HK-2 (cell line): Measurements from ENCODE around the gene FOXD4L1.
"Not testable (repeated sequence)": the region's sequence is repeated elsewhere in the genome, so short reads cannot be mapped to it uniquely, and the experiment has no call there.

Experiments used
- DNase-seq: peaks from one replicate; pipeline ENCODE4 v3.0.0-alpha.2; 2018; ENCODE audit not compliant: unreplicated experiment

FOXD4L1 gene

DNA sequence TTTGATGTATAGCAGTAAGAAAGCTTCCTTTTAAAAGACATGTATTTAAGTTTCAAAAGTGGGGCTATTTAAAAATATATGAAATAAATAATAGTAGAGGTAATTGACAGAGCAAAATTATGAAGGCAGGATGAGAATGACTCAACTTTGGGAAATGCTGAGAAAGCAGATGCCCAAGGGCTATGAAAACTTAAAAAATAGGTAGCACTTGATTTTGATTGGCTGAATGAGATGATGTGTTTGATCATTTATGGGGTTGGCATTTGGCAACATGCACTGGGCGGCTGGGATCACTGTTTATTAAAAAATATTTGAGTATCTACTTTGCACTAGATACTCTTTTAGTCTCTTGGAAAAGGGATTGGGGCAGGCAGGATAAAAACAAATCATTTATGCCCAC lies 26.5 kb downstream of the FOXD4L1 start:
- not testable (repeated sequence) for DNase-seq

DNA sequence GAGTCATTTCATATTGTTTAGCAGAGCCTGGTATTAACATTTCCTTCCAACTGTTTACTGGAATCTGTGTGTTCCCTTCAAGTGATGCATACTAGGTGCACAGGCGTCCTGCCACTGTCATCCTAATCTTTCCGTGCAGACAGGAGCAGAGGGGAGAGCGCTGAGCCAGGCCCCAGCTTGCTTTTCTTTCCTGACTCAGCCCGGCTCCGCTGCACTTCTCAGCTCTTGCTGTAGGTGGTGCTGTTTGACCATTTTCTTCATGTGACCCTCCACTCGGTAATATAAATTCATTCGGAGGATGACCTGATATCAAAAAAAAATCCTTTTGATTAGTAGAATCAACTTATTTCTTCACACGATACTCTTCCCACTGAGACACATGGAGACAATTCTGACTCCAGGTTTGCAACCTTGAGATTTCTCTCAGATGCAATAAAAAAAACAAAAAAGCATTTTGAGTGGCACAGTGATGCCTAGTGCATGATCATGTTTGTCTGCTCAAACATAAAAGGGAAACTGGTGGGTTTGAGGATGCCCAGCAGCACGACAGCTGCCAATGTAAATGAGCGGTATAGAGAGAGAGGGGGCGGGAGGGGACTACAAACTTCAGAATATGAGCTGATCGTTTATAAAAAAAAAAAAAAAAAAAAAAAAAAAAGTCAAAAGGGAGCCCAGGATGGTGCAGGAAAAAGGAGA lies 29.0 kb downstream of the FOXD4L1 start:
- not testable (repeated sequence) for DNase-seq

DNA sequence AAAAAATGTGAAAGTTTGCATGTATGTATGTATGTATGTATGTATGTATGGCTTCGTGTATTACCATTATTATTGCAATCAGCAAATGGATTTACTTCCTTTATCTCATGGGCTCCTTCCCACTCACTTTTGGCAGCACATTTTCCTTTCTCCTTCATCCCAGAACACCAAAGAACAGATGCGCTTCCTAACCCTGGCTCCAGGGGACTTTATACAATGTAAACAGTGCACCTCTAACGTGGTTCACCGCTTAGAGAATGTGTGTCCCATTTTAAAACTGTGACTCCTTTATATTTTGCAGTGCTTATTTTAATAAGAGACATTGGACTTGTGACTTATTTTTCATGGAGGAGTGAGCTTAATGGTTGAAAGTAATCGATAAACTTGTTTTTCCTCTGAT lies 29.7 kb downstream of the FOXD4L1 start:
- not testable (repeated sequence) for DNase-seq

DNA sequence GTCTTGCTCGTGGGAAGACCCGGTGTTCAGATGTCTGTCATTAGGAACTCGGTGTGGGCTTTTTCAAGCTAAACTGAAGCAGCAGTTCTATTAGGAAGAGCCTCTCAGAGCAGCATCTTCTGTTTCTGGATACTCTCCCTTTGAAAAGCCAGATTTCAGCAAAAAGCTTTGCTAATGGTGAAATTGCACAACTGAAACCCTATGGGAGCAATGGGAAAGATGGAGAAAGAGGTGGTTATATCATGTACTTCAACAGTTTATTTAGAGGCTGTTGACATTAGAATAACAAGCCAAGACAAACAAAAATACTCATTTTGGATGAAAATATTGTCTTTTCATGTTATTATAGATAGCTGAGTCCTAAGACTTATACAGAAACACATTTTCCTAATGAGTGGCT lies 30.4 kb downstream of the FOXD4L1 start:
- not testable (repeated sequence) for DNase-seq

DNA sequence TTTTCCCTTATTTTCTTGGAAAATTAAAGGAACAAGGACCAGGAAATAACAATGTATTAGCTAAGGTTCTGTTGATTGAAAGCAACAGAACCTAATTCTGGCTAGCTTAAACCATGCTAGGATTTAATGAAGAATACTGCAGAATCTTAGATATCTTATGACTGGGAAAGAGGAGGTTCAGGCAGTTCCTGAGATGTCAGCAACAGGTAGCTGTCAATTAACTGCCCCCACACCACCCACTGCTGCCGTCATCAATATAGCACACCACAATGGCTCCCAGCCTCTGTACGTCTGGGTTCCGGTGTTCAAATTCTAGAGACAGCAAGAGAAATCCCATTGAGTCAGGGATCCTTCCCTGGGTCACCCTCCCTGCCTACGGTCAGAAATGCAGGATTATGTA lies 34.5 kb downstream of the FOXD4L1 start:
- not testable (repeated sequence) for DNase-seq

DNA sequence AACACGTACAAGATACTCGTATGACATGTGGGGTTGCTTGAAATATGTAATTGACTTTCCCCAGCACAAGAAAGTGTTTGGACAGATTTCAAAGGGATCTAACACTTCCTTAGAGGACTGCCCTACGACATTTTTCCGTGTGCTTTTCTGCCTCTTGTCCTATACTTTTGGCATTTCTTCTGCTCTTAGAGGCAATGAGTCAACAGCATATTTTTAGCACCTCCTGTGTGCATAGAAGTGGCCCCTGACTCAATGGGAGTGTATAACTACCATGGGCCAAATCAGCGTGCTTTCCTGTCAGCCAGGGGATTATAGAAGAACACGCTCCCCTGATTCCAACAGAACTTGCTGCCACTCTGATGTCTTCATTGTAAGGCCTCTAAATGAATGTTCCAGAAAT lies 38.1 kb downstream of the FOXD4L1 start:
- DNase-seq: not testable (repeated sequence)

DNA sequence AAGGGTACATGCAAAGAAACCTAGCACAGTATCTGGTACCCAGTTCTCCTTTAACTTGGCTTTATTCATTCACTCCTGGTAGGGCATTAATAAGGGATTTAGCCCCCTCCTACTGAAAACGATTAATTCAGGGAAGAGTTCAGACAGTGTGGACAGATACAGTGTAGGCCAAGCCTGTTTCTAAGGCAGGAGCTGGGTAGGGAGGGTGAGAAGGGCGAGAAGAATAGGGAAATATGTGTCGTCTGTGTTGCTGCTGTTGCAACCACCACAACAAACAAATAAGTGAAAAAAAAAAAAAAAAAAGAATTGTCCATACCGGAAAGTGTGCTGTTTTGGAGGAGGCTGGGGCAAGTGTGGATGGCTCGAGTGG lies 42.4 kb downstream of the FOXD4L1 start:
- not testable (repeated sequence) for DNase-seq

DNA sequence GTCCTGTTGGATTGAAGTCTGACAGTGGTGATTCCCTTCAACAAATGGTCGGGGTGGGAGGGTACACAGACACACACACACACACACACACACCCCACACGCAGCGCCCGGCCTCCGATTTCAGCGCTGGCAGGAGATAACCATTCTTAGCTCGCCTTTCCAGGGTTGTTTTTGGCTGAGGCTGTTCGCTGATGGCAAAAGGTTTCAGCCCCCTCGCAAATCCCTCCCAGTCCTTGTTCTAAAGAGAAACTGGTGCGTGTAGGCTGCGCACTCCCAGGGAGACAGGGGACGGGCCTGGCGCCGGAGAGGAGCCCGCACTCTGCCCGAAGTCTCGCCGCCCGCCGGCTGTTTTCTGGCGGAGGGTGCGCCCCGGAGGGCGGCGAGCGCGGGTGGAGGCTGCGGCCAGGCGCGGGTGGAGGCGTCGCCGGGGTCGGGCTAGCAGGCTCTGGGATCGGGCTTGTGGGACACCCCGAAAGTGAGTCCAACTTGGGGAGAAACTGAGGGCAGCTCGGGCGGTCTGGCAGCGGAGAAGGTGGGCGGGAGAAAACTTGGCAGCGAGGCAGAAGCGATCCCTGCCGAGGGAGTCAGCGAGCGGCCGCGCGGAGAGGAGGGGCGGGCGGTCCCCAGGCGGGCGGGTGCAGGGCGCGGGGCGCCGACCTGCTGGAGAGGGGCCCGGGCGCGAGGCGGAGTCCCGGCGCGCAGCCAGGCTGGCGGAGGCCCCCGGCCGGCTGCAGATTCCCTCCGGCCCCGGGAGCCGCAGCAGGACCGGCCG lies 42.9 kb downstream of the FOXD4L1 start:
- peak; percentile 1 for DNase-seq

DNA sequence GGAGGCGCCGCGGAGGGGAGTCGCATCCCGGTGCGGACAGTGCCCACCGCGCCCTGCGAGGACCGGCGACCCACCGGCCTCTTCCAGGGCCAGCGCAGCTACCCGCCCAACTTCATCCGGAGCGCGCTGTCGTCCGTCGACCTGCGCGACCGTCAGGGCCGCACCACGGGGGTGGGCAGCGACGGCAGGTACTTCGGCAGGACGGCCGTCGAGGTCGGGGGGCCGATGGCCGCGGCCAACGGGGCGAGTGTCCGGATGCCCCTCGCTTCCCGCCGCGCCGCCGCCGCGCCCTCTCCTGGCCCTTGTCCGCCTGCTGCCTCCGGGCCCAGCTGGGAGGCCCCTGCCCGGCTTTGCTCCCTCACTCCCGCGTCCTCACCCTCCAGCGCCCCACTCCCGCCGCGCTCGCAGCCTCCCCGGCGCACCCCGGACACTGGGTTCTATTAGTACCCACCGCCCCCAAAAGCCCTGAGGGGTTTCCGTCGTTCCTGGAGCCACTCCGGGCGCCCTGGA lies 43.6 kb downstream of the FOXD4L1 start:
- DNase-seq: not testable (repeated sequence)

DNA sequence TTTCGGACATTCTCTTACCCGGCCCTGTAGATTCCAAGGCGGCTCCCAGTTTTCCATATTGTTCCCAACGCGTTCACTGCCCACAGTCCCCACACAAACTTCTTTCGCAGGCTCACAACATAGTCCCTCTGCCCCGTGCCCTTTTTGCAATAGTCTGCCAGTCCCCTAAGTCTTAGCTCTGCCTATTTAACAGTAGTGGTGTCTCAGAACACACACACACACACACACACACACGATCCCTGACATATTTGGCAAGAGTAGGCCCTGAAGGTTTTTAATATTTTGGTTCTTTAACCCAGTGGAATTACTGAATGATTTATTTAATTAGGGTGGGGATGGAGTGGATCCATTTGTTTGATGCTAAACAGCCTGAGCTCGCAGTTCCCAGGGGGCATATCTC lies 44.1 kb downstream of the FOXD4L1 start:
- DNase-seq: not testable (repeated sequence)
